Effector CD8-positive, alpha-beta T cell (primary cell): ENCODE data around the gene TNFAIP8.

Experiments
- DNase-seq: peaks from one replicate; lab custom pipeline; 2025; lab: John Stamatoyannopoulos, UW

The TNFAIP8 gene

GRCh38 chr5:119328753-119329602 is 26.8 kb upstream of the TNFAIP8 start:
- peak; percentile 15 for DNase-seq

GRCh38 chr5:119329666-119330065 is 26.2 kb upstream of the TNFAIP8 start:
- DNase-seq, result no peak

DNA sequence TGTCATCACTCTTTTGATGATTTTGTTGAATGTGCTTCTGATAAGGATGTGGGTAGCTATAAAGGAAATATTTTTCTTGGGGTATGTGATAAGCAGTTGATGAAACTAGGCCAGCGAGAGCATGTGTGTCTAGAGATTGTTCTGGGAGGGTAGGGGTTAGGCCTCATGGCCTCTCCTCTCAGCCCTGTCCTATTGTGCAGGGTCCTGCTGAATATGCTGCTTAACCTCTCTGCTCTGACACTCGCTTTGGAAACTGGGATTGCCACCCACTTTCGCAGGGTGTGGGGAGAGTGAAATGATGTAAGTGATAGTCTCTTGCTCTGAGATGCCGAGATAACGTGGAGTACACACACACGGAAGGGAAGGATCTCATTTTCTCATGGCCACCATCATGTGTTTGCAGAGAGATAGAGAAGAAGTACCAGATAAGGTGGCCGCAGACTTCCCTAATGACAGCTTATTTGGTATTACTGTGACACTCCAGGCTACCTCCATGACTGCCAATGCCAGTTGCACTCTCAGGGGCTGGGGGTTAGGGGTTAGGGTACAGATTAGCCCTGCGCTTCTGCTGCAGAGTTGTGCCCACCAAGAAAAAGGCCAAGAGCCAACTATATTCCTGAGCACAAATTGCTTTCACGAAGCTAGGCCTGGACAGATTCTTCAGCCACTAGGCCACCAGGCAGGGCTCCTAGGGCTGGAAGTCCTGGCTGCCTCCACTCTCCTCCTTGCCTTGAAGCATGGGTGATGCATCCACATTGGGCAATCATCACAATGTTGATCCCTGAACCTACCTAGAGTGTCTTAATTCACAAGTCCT is 25.2 kb upstream of the TNFAIP8 start:
- no peak for DNase-seq

GRCh38 chr5:119331566-119332095 is 24.2 kb upstream of the TNFAIP8 start:
- no peak for DNase-seq

GRCh38 chr5:119332208-119332607 is 23.6 kb upstream of the TNFAIP8 start:
- DNase-seq, result no peak

DNA sequence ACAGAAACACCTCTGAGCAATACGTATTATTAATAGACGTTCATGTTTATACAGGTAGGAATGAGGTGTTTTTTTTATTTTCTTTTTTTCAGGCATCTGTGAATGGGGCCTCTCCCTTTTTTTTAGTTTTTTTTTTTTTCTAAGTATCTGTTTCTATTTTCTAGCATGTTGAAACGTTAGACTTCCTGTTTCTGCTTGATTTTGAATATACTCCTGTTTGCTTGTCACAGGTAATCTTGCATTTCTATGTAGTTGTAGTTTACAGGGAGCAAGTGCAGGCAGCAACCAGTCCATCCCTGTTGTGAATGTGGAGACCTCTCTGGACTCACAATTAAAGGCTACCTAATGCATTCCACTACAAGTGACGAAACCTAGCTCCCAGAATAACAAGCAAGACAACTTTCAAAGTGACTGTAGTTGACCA is 22.8 kb upstream of the TNFAIP8 start:
- no peak for DNase-seq

DNA sequence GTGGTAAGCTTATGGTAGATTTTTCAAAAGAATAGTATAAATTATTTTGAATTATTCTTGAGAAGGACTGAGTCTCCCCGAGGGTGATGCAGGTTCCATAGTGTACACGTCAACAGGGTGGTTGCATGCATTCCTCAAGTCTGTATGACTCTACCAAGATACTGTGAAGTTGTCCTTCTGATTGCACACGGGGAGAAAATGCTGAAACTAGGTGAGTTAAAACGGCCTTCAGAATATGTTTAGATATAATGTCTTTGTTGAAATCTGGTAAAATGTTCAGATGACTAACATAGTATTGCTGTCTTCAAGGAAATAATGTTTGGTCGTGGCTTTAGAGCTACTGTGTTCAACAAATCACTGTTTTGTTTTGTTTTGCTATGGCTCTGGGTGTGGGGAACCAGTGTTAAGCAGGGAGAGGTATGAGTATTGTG is 22.4 kb upstream of the TNFAIP8 start:
- DNase-seq, result no peak

- no peak for DNase-seq
Observed at GRCh38 chr5:119335261-119335677, 20.6 kb upstream of the TNFAIP8 start.

GRCh38 chr5:119336262-119336661 is 19.6 kb upstream of the TNFAIP8 start:
- no peak for DNase-seq

- DNase-seq, result no peak
Observed at GRCh38 chr5:119336845-119337580, 18.8 kb upstream of the TNFAIP8 start.

GRCh38 chr5:119338326-119338946 is 17.4 kb upstream of the TNFAIP8 start:
- no peak for DNase-seq

GRCh38 chr5:119339344-119339743 is 16.5 kb upstream of the TNFAIP8 start:
- no peak for DNase-seq

- DNase-seq, result no peak
Observed at GRCh38 chr5:119339965-119340364, 15.9 kb upstream of the TNFAIP8 start.

- DNase-seq, result no peak
Observed at GRCh38 chr5:119340597-119341218, 15.1 kb upstream of the TNFAIP8 start.

DNA sequence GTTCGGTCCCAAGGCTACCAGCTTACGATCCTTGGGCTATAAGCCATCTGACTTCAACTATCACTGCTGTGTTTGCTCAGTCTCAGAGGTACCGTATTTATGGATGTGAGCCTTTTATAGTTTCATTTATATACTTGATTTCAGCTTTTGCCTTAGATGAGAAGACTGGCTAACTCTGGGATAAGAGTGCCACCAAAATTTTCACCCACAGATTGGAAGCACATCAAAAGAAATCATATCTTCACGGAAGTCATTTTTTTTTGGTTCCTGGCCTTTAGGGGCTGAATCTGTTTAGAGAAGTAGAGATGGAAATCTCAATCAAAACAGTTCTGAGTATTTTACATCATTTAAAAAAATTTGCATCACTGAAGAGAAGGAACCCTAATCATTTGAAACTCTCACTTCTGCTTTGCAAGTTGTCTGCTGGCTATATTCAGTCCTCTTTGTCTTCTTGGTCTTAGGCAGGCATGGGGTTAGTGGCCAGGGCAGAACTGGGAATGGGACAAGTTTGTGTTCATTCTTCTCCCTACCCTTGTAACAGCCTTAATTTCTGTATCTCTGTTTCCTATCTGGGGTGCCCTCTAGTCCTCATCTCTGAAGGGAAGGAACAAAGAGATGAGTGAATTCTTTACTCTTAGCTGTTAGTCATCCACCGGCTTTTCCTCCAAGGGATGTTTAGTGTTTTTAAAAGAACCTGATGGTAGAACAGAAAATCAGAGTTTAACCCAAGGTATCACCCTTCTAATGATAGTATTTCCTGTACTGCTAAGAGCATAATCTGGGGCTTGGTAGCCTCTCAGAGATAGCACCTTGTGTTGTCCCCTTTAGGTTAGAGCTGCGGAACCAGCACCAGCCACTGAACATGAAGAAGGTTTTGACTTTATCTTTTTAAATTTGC is 14.1 kb upstream of the TNFAIP8 start:
- DNase-seq, result no peak

DNA sequence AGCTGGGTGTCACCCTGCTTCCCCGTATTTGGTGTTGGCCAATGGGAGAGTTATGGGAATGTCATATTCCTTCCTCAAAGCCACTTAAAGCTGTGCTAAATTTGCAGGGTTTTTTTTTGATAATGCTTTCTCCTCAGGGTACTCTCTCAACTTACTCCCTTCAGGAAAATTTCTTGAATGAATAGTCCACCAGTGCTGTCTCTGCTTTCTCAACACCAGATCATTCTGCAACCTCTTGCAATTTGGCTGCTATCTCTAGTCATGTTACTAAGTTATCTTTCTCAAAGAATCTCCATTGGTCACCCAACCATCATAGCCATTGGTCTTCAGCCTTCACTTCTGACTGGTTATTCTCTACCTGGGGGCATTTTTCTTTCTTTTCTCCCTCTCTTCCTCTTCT is 13.4 kb upstream of the TNFAIP8 start:
- no peak for DNase-seq

DNA sequence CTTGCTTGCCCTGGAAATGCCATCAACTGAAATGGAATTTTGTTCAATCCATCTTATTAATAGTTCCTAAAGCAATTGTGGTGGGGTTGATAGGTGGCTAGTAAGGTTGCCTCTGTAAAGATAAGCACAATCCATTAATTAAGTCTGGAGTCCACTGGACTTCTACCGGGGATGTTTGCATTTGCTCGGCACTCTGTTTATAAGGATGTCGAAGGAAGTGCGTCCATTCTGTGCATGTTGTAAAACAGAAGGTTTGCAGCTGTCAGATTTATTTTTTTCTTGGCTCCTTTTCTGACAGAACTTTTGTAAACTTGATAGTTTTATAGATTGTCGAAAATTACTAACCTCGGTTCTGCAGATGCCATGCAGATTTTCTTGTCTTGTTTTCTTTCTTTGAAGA is 12.8 kb upstream of the TNFAIP8 start:
- DNase-seq, result no peak

GRCh38 chr5:119343766-119344165 is 12.1 kb upstream of the TNFAIP8 start:
- DNase-seq, result no peak

DNA sequence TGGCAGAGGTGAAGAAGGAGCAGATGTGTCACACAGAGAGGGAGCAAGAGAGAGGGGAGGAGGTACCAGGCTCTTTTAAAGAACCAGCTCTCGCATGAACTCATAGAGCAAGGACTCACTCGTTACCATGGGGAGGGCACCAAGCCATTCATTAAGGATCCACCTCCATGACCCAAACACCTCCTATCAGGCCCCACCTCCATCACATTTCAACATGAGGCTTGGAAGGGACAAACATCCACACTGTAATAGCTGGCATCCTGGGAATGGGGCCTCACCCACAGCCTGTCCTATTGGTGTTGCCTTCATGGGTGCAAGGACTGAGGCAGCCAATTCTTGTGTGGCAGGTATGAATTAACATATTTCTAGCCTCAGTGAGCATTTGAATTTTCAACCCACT is 11.6 kb upstream of the TNFAIP8 start:
- no peak for DNase-seq

DNA sequence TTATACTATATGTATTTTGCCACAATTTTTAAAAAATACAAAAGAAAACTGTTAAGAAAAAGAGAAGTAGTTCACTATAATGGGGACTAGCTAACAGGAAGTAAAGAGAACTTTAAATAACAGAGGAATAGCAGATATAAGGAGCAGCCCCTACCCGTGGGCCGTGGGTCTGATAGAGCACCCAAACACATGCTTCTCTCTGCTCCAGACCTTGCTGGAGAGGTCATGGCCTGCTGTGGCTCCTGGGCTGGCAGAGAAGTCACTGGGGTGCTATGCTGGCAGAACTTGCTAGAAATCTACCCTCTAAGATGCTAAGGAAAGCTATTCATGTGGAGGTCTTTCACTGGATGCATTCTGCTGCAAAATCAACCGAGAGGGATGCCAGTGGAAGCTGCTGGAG is 10.0 kb upstream of the TNFAIP8 start:
- no peak for DNase-seq
